Effector memory CD4-positive, alpha-beta T cell (primary cell): Measurements from ENCODE around the gene APRT.

ENCODE experiments used
- DNase-seq, 3 donors: peaks; one replicate each; pipeline ENCODE4 v3.0.0-alpha.2; 2020
- H3K27ac ChIP-seq: 2 replicates; pipeline ENCODE4 v1.7.0; 2013; ENCODE audit warnings: mild to moderate bottlenecking, low read length, moderate library complexity; ENCODE audit not compliant: insufficient read depth, poor library complexity, severe bottlenecking
- H3K27me3 ChIP-seq: replicated peaks from 2 replicates; pipeline ENCODE4 v1.7.0; 2013; ENCODE audit warnings: mild to moderate bottlenecking, low read length; ENCODE audit not compliant: insufficient read depth, control insufficient read depth, poor library complexity, severe bottlenecking
- H3K36me3 ChIP-seq: 2 replicates; pipeline ENCODE4 v1.7.0; 2013; ENCODE audit warnings: mild to moderate bottlenecking, low read length, moderate library complexity; ENCODE audit not compliant: control insufficient read depth, insufficient read depth
- H3K4me1 ChIP-seq: 2 replicates; pipeline ENCODE4 v1.7.0; 2013; ENCODE audit warnings: low read length, mild to moderate bottlenecking; ENCODE audit not compliant: control insufficient read depth, insufficient read depth, poor library complexity, severe bottlenecking
- H3K4me3 ChIP-seq: 2 replicates; pipeline ENCODE4 v1.7.0; 2013; ENCODE audit warnings: low read length, low read depth, mild to moderate bottlenecking; ENCODE audit not compliant: insufficient read depth, poor library complexity, severe bottlenecking
- H3K9me3 ChIP-seq: 2 replicates; pipeline ENCODE4 v1.7.0; 2013; ENCODE audit warnings: mild to moderate bottlenecking, low read length, moderate library complexity; ENCODE audit not compliant: control insufficient read depth

Gene APRT

GRCh38 chr16:88854306-88855111 lies 42.8 kb upstream of the APRT start:
- Histone ChIP-seq H3K27ac (no peak overlapping the region), H3K4me1 (peaks cover 24% of the 10 kb centered on the region), H3K27me3 (no peaks in the 10 kb centered on the region), H3K9me3 (no peaks in the 10 kb centered on the region), H3K36me3 (peaks cover 8% of the 10 kb centered on the region), H3K4me3 (no peak overlapping the region)
- no peak for DNase-seq

- Histone ChIP-seq H3K4me1 (peaks cover 23% of the 10 kb centered on the region), H3K36me3 (no peaks in the 10 kb centered on the region), H3K9me3 (no peaks in the 10 kb centered on the region), H3K27me3 (no peaks in the 10 kb centered on the region), H3K27ac (no peak overlapping the region), H3K4me3 (no peak overlapping the region)
- DNase-seq, result no peak
Measured at GRCh38 chr16:88853325-88853941, 41.7 kb upstream of the APRT start.

- no peak for DNase-seq
- Histone ChIP-seq H3K36me3 (no peaks in the 10 kb centered on the region), H3K27me3 (no peaks in the 10 kb centered on the region), H3K9me3 (no peaks in the 10 kb centered on the region), H3K27ac (no peak overlapping the region), H3K4me1 (peaks cover 13% of the 10 kb centered on the region), H3K4me3 (no peak overlapping the region)
Measured at GRCh38 chr16:88851616-88852015, 39.9 kb upstream of the APRT start.

- no peak for DNase-seq
Measured at GRCh38 chr16:88850531-88851199, 38.9 kb upstream of the APRT start.

GRCh38 chr16:88848557-88848956 lies 36.8 kb upstream of the APRT start:
- no peaks in the 10 kb centered on the region for H3K36me3 ChIP-seq
- no peaks in the 10 kb centered on the region for H3K27me3 ChIP-seq
- H3K9me3 ChIP-seq, result no peaks in the 10 kb centered on the region
- DNase-seq, result no peak
- no peaks in the 10 kb centered on the region for H3K4me1 ChIP-seq
- no peak overlapping the region for H3K27ac ChIP-seq
- H3K4me3 ChIP-seq, result no peak overlapping the region

More at GRCh38 chr16:88850531-88851199, 38.9 kb upstream of the APRT start:
- Histone ChIP-seq H3K27ac (no peak overlapping the region), H3K9me3 (no peaks in the 10 kb centered on the region), H3K27me3 (no peaks in the 10 kb centered on the region), H3K36me3 (no peaks in the 10 kb centered on the region), H3K4me1 (peaks cover 6% of the 10 kb centered on the region), H3K4me3 (no peak overlapping the region)

GRCh38 chr16:88847654-88848053 lies 35.9 kb upstream of the APRT start:
- no peak overlapping the region for H3K27ac ChIP-seq
- DNase-seq, result no peak
- no peaks in the 10 kb centered on the region for H3K9me3 ChIP-seq
- H3K27me3 ChIP-seq, result no peaks in the 10 kb centered on the region
- H3K4me3 ChIP-seq, result no peak overlapping the region
- H3K36me3 ChIP-seq, result no peaks in the 10 kb centered on the region
- H3K4me1 ChIP-seq, result no peaks in the 10 kb centered on the region

- H3K36me3 ChIP-seq, result peaks cover under 1% of the 10 kb centered on the region
- no peaks in the 10 kb centered on the region for H3K9me3 ChIP-seq
- no peak overlapping the region for H3K27ac ChIP-seq
- H3K4me1 ChIP-seq, result no peaks in the 10 kb centered on the region
- DNase-seq, result no peak
- H3K4me3 ChIP-seq, result no peak overlapping the region
- no peaks in the 10 kb centered on the region for H3K27me3 ChIP-seq
Measured at GRCh38 chr16:88846088-88846487, 34.4 kb upstream of the APRT start.

GRCh38 chr16:88844419-88845036 lies 32.8 kb upstream of the APRT start:
- Histone ChIP-seq H3K9me3 (no peaks in the 10 kb centered on the region), H3K36me3 (peaks cover 16% of the 10 kb centered on the region), H3K27ac (no peak overlapping the region), H3K4me3 (no peak overlapping the region), H3K4me1 (no peaks in the 10 kb centered on the region), H3K27me3 (no peaks in the 10 kb centered on the region)
- DNase-seq, result no peak

GRCh38 chr16:88843256-88843655 lies 31.5 kb upstream of the APRT start:
- DNase-seq, result no peak
- Histone ChIP-seq H3K36me3 (peaks cover 22% of the 10 kb centered on the region), H3K9me3 (no peaks in the 10 kb centered on the region), H3K4me3 (no peak overlapping the region), H3K27me3 (no peaks in the 10 kb centered on the region), H3K4me1 (no peaks in the 10 kb centered on the region), H3K27ac (no peak overlapping the region)
